Activated CD4-positive, alpha-beta T cell treated with anti-CD3 and anti-CD28 coated beads, Interleukin-2, amount 10 ng/mL, durations not matched to agents 24 days and 14 days (primary cell): Measurements from ENCODE around the gene FOXP4. TPM values are rescaled to one million over a fixed set of nuclear protein-coding genes. Genes with fewer than 3 reads are reported as not detected.
A peak's percentile ranks its signal among the peaks of the same experiment; 100 is the strongest.

Experiments used
- DNase-seq: peaks from one replicate; pipeline ENCODE4 v3.0.0; 2022
- H3K27ac Mint-ChIP-seq: one replicate; pipeline ENCODE4 v1.8.0; 2022; ENCODE audit warnings: mild to moderate bottlenecking, mixed read lengths
- H3K27me3 Mint-ChIP-seq: one replicate; pipeline ENCODE4 v1.8.0; 2022; ENCODE audit warnings: mixed read lengths
- H3K36me3 Mint-ChIP-seq: one replicate; pipeline ENCODE4 v1.8.0; 2022; ENCODE audit warnings: low read depth, mild to moderate bottlenecking, mixed read lengths
- H3K4me1 Mint-ChIP-seq: one replicate; pipeline ENCODE4 v1.8.0; 2021; ENCODE audit warnings: mixed read lengths
- H3K4me3 Mint-ChIP-seq: one replicate; pipeline ENCODE4 v1.8.0; 2022; ENCODE audit warnings: mild to moderate bottlenecking, moderate library complexity, mixed read lengths
- H3K9me3 Mint-ChIP-seq: one replicate; pipeline ENCODE4 v1.8.0; 2021; ENCODE audit warnings: mixed read lengths
- intact Hi-C: fragments of 100-400 bp; cut with micrococcal nuclease; formaldehyde crosslinking; loops from one replicate; pipeline ENCODE4 v1.15.1; 2023
- total RNA-seq: library from RNA; stranded (reverse); gene quantifications from 2 replicates; pipeline ENCODE4 v1.2.3, GENCODE V29; 2022

Gene FOXP4
- total RNA-seq, 1 donor from 2014 or later: 16.9 TPM

DNA sequence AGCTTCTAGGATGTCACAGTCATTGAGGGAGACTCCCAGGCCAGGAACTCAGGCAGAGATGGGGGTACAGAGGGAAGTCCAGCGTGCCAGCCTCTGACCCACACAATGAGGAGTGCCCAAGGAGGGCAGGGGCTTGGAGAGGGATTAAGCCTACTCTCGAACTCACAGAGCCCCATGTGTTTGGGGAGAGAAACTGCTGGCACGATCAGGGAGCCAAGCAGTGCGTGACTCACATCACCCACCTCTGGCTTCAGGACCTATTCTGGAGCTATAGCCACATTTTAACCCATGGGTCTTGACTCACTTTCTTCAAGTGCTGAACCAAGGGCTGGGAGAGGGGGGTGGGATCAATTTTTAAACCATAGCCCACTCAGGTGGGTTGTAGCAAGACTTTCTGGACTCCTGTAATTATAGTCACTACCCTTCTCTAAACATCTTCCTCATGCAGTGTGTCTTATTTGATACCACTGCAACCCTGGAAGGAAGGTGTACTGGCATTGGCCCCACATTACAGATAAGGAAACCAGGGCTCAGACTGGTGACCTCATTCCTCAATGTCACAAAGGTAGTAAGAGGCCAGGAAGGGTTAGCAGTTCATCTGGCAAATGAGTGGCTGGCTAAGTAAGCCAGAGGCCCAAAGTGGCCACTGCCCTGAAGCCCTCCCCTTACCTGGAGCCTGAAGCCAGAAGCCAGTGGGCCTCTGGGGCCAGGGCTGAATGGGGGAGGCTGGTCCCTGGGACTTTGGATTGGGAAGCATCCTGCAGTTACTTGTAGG, 12.0 kb downstream of the FOXP4 start:
- intact Hi-C loops: no loop called here
- H3K27ac Mint-ChIP-seq: no peak overlapping the region
- H3K4me3 Mint-ChIP-seq: no peak overlapping the region
- peaks cover 45% of the 10 kb centered on the region for H3K27me3 Mint-ChIP-seq
- no peaks in the 10 kb centered on the region for H3K9me3 Mint-ChIP-seq
- no peak for DNase-seq
- H3K4me1 Mint-ChIP-seq: peaks cover 12% of the 10 kb centered on the region
- H3K36me3 Mint-ChIP-seq: peaks cover 2% of the 10 kb centered on the region

DNA sequence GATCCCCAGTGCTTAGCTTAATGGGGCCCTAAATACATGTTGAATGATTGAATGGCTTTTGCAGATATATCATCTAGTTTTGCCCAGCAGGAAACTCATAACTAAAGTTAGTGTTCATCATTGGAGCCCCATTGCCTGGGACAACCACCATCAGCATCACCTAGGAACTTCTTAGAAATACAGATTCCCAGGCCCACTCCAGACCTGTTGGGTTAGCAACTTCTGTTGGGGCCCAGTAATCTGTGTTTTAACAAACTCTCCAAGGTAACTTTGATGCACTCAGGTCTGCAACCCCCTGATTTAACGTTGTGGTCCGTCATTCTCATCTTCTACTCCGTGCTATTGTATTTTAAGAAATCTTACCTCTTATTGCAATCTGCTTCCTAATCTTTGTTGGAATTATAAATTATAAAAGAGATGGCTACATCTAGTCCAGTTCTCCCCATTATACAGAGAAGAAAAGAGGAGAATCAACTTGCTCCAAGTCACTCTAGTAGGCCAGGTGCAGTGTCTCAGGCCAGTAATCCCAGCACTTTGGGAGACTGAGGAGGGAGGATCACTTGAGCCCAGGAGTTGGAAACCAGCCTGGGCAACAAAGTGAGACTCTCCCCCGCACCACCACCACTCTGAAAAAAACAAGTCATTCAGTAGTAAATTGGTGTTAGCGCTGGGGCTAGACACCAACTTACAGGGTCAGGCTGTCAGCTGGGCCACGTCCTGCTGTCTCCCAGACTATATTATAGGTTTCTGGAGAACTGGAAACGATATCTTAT, 13.7 kb downstream of the FOXP4 start:
- intact Hi-C loops: loop anchor here (1.0 kb wide), 1 partner anchor 28 kb away; no protein-coding TSS in a partner anchor
- Mint-ChIP-seq H3K27me3 (peaks cover 47% of the 10 kb centered on the region), H3K27ac (no peak overlapping the region)

DNA sequence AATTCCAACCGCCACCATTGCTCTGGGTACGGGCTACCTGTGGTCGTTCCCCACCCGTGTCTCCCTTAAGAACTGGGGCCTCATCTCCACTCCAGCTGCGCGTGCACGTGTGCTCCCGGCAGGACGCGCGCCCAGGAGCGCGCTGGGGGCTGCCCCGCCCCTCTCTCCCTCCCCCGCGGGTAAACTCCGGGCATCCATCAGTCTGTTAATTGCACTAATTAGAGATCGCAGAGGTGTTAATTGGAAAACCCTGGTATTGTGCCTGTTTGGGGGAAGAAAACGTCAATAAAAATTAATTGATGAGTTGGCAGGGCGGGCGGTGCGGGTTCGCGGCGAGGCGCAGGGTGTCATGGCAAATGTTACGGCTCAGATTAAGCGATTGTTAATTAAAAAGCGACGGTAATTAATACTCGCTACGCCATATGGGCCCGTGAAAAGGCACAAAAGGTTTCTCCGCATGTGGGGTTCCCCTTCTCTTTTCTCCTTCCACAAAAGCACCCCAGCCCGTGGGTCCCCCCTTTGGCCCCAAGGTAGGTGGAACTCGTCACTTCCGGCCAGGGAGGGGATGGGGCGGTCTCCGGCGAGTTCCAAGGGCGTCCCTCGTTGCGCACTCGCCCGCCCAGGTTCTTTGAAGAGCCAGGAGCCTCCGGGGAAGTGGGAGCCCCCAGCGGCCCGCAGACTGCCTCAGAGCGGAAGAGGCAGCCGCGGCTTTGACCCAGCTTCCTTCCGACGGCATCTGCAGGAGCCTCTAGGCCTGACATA, 14.4 kb downstream of the FOXP4 start:
- Mint-ChIP-seq H3K36me3 (peaks cover 2% of the 10 kb centered on the region), H3K9me3 (no peaks in the 10 kb centered on the region), H3K4me1 (peaks cover 12% of the 10 kb centered on the region), H3K27ac (peak overlapping the region; percentile 86), H3K4me3 (peak overlapping the region; percentile 88), H3K27me3 (peaks cover 43% of the 10 kb centered on the region)
- intact Hi-C loops: loop anchor here (1.0 kb wide), 2 partner anchors 13 to 28 kb away; no protein-coding TSS in a partner anchor
- DNase-seq: peak; percentile 95

More for the DNA sequence above, 13.7 kb downstream of the FOXP4 start:
- Mint-ChIP-seq H3K36me3 (peaks cover 2% of the 10 kb centered on the region), H3K4me3 (peak overlapping the region; percentile 88), H3K4me1 (peaks cover 12% of the 10 kb centered on the region), H3K9me3 (no peaks in the 10 kb centered on the region)
- DNase-seq: no peak

DNA sequence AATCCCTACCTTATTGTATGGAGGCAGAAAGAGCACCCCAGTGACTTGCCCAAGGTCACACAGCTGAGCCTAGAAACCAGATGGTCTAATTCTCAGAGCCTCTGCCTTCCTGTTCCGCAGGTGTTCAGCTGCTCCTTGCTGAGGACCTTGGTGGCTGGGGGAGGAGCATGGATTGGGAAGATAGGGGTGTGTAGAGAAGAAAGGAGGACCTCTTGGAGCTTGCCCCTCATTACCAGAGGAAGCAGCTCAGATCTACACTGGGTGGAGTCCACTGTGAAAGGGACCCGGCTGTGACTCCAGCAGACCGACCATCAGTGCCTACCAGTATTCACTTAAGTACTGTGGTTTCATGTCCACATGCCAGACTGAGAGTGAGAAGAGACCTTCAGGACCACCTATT, 15.2 kb downstream of the FOXP4 start:
- DNase-seq: no peak
- H3K27me3 Mint-ChIP-seq: peaks cover 39% of the 10 kb centered on the region
- peaks cover 6% of the 10 kb centered on the region for H3K36me3 Mint-ChIP-seq
- H3K27ac Mint-ChIP-seq: no peak overlapping the region
- H3K9me3 Mint-ChIP-seq: no peaks in the 10 kb centered on the region
- peaks cover 12% of the 10 kb centered on the region for H3K4me1 Mint-ChIP-seq
- intact Hi-C loops: loop anchor here (1.0 kb wide), 1 partner anchor 14 kb away; no protein-coding TSS in a partner anchor
- no peak overlapping the region for H3K4me3 Mint-ChIP-seq

DNA sequence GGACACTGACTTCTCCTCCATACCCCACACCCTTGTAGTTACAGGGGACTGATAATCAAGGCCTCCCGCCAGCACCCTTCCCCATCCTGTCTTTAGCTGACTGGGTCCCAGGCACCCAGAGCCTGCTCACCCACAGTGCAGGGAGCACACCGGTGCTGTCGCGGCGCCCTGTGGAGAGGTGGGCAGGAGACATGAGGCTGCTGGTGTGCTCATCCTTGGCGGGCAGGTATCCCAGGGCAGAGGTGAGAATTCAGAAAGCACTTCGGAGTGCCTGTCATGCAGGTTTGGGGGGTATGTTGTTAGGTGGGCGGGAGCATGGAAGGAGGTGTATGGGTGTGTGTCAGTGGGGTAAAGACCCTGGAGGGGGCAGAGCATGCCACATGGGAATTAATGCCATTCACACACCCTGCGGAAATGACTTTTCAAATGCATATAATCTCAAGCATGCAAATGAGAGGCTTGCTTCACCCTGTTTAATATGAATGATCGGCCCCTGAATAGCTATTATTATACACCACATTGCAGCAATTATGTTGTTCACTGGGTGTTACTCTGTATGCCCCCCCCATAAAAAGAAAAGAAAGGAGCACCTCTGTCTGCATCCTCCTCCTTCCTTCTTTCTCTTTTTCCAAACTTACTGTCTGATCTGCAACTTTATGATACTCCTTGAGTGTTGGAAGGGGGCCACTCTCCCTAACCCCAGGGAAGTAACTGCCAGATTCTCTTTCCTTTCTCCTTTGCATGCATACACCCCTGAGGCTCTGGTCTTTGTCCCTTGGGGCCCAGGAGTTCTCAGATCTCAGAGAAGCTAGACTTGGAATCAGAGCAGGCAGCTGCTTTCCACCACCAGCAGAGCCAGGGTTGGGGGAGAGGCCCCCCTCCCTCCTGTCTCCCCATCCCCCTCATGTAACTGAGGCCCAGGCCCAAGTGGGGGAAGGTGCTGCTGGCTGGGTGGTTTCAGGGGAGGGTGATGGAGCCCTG, 16.0 kb downstream of the FOXP4 start:
- peaks cover 6% of the 10 kb centered on the region for H3K36me3 Mint-ChIP-seq
- H3K4me3 Mint-ChIP-seq: no peak overlapping the region
- H3K27ac Mint-ChIP-seq: no peak overlapping the region
- intact Hi-C loops: loop anchor here (1.0 kb wide), 1 partner anchor 15 kb away; no protein-coding TSS in a partner anchor
- no peaks in the 10 kb centered on the region for H3K9me3 Mint-ChIP-seq
- peaks cover 12% of the 10 kb centered on the region for H3K4me1 Mint-ChIP-seq
- peaks cover 35% of the 10 kb centered on the region for H3K27me3 Mint-ChIP-seq
- DNase-seq: no peak

DNA sequence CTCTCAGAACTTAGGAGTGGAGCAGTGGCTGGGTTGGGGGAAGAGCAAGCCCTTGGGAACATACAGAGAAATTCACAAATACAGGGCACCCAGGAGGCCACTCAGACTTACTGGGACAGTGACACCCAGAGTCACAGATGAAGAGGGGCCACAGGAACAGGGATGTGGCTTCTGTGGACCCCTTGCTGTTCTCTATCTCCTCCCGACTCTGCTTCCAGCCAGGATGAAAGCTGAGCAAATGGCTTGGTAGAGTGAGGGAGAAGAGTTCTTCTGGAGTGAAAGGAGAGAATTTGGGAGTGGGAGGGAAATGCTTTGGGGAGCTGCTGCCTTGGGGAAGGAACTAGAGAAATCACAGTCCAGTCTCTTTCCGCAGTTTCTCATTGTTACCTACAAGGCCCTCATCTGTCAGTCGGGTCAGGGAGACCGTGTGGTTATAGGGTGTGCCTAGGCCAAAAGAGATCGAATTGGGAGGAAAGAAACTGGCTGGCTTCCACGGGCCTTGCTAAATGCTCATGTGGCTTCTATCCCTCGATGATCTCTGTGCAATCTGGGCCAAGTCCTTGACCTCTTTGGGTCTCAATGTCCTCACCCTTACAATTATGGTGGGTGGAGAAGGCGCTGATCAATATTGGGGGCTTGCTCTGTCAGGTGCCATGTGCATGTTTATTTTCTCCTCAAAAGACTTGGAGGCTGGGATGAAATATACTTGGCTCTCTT, 17.0 kb downstream of the FOXP4 start:
- peaks cover 12% of the 10 kb centered on the region for H3K4me1 Mint-ChIP-seq
- no peaks in the 10 kb centered on the region for H3K9me3 Mint-ChIP-seq
- no peak overlapping the region for H3K27ac Mint-ChIP-seq
- no peak for DNase-seq
- peaks cover 6% of the 10 kb centered on the region for H3K36me3 Mint-ChIP-seq
- no peak overlapping the region for H3K4me3 Mint-ChIP-seq
- H3K27me3 Mint-ChIP-seq: peaks cover 28% of the 10 kb centered on the region
- intact Hi-C loops: no loop called here

DNA sequence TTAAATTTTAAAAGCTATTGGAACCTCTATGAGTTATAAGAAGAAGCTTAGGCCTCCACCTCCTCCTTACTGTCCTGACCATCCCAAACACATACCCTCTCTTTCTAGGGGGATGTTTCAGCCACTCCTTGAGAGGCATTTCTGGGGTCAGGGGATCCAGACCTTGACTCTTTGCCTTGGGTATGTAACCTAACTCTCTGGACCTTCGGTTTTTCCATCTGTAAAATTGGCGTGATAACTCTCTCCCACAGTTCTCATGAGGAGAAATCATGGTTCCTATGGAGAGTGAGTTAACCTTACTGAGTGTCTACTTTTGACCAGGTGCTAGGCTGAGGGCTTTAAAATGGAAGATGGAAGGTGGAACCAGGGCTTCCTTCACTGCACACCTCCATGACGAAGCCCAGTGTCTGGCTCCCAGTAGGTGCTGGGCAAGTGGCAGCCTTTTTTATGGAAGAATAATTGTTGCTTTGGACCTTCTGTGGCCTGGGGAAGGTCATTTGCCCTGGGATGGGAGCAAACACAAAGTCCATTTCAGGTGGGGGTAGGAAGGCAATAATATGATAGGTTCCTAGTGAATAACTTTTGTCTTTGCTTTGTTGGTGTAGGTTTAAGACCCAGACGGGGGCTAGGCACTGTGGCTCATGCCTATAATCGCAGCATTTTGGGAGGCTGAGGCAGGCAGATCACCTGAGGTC, 18.4 kb downstream of the FOXP4 start:
- Mint-ChIP-seq H3K9me3 (no peaks in the 10 kb centered on the region), H3K4me1 (peaks cover 12% of the 10 kb centered on the region), H3K27me3 (peaks cover 23% of the 10 kb centered on the region), H3K36me3 (peaks cover 6% of the 10 kb centered on the region), H3K27ac (no peak overlapping the region), H3K4me3 (no peak overlapping the region)
- DNase-seq: no peak
- intact Hi-C loops: no loop called here

DNA sequence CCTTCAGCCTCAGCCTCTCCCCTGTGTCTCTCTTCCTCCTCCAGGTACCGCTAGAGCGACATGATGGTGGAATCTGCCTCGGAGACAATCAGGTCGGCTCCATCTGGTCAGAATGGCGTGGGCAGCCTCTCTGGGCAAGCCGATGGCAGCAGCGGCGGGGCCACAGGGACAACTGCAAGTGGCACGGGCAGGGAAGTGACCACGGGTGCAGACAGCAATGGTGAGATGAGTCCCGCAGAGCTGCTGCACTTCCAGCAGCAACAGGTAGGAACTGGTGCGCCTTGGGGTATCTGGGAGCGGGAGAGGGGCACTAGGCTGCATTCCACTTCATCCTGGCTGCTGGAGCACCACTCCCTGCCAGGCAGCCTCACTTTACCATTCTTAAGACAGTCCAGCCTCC, 19.5 kb downstream of the FOXP4 start:
- Mint-ChIP-seq H3K9me3 (no peaks in the 10 kb centered on the region), H3K4me1 (peaks cover 4% of the 10 kb centered on the region), H3K4me3 (no peak overlapping the region), H3K36me3 (peaks cover 4% of the 10 kb centered on the region), H3K27me3 (peaks cover 19% of the 10 kb centered on the region), H3K27ac (no peak overlapping the region)
- intact Hi-C loops: no loop called here
- no peak for DNase-seq

DNA sequence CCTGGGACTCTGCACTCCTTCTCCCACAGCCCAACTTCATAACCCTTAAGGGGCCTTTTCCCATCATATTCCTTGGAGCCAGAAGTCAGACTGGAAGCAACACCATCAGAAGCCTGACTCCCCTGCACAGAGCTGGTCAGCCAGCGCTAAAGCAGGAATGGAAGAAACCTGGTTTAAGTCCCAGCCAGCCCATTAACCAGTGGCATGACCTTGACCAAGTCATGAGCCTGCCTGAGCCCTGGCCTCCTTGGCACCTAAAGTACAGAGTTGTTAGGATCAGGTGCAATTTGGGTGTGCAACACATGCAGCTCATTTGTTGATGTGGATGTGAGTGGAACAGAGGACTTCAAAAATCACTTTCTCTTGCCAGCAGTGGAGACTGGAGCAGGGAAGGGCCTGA, 20.8 kb downstream of the FOXP4 start:
- intact Hi-C loops: no loop called here
- H3K4me3 Mint-ChIP-seq: no peak overlapping the region
- H3K9me3 Mint-ChIP-seq: no peaks in the 10 kb centered on the region
- DNase-seq: no peak
- H3K27ac Mint-ChIP-seq: no peak overlapping the region
- peaks cover 6% of the 10 kb centered on the region for H3K36me3 Mint-ChIP-seq
- peaks cover 17% of the 10 kb centered on the region for H3K27me3 Mint-ChIP-seq
- peaks cover 11% of the 10 kb centered on the region for H3K4me1 Mint-ChIP-seq

DNA sequence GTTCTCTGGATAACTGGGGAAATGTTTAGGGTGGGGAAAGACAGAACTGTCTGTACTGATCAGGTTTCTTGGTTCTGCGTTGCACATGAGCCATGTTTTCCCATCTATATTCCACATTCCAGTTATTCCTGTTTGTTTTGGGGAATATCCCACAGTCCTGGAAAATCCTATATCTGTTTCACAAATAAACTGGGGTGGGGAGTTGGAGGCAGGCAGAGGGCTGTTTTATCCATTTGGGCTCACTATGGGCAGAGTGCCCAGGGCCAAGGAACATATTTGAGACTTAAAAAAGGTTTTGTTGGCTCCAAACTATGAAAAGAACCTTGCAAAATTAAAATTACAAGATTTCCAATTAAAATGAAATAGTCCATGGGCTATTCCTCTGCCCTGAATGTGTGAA, 21.5 kb downstream of the FOXP4 start:
- Mint-ChIP-seq H3K9me3 (no peaks in the 10 kb centered on the region), H3K4me1 (peaks cover 12% of the 10 kb centered on the region), H3K27ac (no peak overlapping the region), H3K4me3 (no peak overlapping the region), H3K27me3 (peaks cover 12% of the 10 kb centered on the region), H3K36me3 (peaks cover 7% of the 10 kb centered on the region)
- intact Hi-C loops: no loop called here
- no peak for DNase-seq

DNA sequence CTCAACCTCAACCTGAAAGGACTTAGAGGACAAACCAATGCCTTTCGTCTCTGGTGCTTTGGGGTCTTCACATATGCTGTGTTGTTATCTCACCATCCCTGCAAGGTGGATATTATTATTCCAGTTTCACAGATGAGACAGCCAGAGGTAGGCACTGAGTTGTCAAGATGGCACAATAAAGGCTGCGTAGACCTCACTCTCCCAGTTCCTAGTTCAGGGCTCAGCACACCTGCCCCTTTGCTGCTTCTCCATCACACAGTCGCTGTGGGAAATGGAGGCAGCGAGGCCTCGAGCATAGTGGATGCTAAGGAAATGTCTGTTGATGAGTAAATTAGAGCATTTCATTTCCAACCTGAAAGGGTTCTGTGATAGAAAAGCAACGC, 22.0 kb downstream of the FOXP4 start:
- Mint-ChIP-seq H3K4me3 (no peak overlapping the region), H3K9me3 (no peaks in the 10 kb centered on the region), H3K4me1 (peaks cover 12% of the 10 kb centered on the region), H3K27me3 (peaks cover 12% of the 10 kb centered on the region), H3K27ac (no peak overlapping the region), H3K36me3 (peaks cover 7% of the 10 kb centered on the region)
- intact Hi-C loops: no loop called here
- DNase-seq: no peak
